Measurements from ENCODE around the gene PGM3.
A peak's percentile ranks its signal among the peaks of the same experiment; 100 is the strongest.
"Not testable (repeated sequence)": the region's sequence is repeated elsewhere in the genome, so short reads cannot be mapped to it uniquely, and the experiment has no call there.

Gene PGM3

GRCh38 chr6:83192871-83193746 lies at the start of gene PGM3, which contains the start of gene RWDD2A:
TSS of gene PGM3 (minus strand) at chr6:83193265. CDS start at chr6:83191012, 2,253 bp downstream.
TSS of gene RWDD2A (plus strand) at chr6:83193357. CDS start at chr6:83194452, 1,095 bp downstream.
- DNase-seq = peak; percentile 79

- no peak for DNase-seq
These were observed 38.1 kb upstream of the PGM3 start for GRCh38 chr6:83231146-83231545.

- no peak for DNase-seq
These were observed 33.5 kb upstream of the PGM3 start for GRCh38 chr6:83226517-83226916.

GRCh38 chr6:83221889-83222479 lies 28.9 kb upstream of the PGM3 start:
- peak; percentile 2 for DNase-seq

GRCh38 chr6:83221276-83221675 lies 28.2 kb upstream of the PGM3 start:
- DNase-seq = no peak

GRCh38 chr6:83220121-83220520 lies 27.1 kb upstream of the PGM3 start:
- DNase-seq = no peak

GRCh38 chr6:83218646-83219045 lies 25.6 kb upstream of the PGM3 start:
- DNase-seq = no peak

GRCh38 chr6:83216806-83217205 lies 23.7 kb upstream of the PGM3 start:
- no peak for DNase-seq

GRCh38 chr6:83215131-83216047 lies 22.3 kb upstream of the PGM3 start:
- peak; percentile 11 for DNase-seq

GRCh38 chr6:83202031-83202430 lies 9.0 kb upstream of the PGM3 start:
- no peak for DNase-seq

- DNase-seq = no peak
These were observed 6.8 kb upstream of the PGM3 start for GRCh38 chr6:83199863-83200225.

- DNase-seq = no peak
These were observed 6.3 kb upstream of the PGM3 start for GRCh38 chr6:83199173-83199862.

GRCh38 chr6:83198486-83199172 lies 5.6 kb upstream of the PGM3 start:
- no peak for DNase-seq

GRCh38 chr6:83193747-83194566 lies 892 bp upstream of the PGM3 start:
- peak; percentile 11 for DNase-seq

GRCh38 chr6:83192456-83192855 lies 609 bp downstream of the PGM3 start:
- no peak for DNase-seq

GRCh38 chr6:83191974-83192373 lies 1.1 kb downstream of the PGM3 start:
- DNase-seq = not testable (repeated sequence)

- DNase-seq = no peak
These were observed 2.4 kb downstream of the PGM3 start for GRCh38 chr6:83190626-83191025.

GRCh38 chr6:83188501-83188900 lies 4.6 kb downstream of the PGM3 start:
- DNase-seq = no peak

GRCh38 chr6:83185096-83185495 lies 8.0 kb downstream of the PGM3 start:
- no peak for DNase-seq

GRCh38 chr6:83183082-83183828 lies 9.8 kb downstream of the PGM3 start:
- no peak for DNase-seq
